ENCODE results near the gene CRMP1.

Gene CRMP1

DNA sequence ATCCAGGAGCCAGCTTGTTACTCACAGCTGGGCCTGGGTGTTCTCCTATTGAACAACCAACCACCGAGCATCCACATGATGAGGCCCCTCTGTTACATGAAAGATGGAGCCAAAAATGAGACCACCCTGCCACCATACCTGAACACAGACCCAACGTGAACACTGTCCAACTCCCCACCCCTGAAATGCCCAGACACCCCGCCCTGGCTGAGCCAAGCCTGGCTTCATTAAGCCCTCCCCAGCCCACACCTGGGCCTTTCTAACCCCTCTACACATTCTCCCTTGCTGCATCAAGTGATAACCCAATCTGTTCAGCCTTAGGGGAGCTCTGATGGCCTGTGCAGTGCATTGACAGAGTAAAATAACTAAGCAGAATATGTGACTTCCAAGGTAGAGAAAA lies 101.2 kb downstream of the CRMP1 start:
- TF ChIP-seq, protein P1, sequence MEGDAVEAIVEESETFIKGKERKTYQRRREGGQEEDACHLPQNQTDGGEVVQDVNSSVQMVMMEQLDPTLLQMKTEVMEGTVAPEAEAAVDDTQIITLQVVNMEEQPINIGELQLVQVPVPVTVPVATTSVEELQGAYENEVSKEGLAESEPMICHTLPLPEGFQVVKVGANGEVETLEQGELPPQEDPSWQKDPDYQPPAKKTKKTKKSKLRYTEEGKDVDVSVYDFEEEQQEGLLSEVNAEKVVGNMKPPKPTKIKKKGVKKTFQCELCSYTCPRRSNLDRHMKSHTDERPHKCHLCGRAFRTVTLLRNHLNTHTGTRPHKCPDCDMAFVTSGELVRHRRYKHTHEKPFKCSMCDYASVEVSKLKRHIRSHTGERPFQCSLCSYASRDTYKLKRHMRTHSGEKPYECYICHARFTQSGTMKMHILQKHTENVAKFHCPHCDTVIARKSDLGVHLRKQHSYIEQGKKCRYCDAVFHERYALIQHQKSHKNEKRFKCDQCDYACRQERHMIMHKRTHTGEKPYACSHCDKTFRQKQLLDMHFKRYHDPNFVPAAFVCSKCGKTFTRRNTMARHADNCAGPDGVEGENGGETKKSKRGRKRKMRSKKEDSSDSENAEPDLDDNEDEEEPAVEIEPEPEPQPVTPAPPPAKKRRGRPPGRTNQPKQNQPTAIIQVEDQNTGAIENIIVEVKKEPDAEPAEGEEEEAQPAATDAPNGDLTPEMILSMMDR (IDR thresholded peaks at IDR 0.05; ENCODE audit: low read length, missing control alignments), result no peak
- H3K4me3 ChIP-seq (replicated peaks; ENCODE audit: low read depth, low read length), result no peak overlapping the region
- no peak for DNase-seq (ENCODE audit: low read depth)

DNA sequence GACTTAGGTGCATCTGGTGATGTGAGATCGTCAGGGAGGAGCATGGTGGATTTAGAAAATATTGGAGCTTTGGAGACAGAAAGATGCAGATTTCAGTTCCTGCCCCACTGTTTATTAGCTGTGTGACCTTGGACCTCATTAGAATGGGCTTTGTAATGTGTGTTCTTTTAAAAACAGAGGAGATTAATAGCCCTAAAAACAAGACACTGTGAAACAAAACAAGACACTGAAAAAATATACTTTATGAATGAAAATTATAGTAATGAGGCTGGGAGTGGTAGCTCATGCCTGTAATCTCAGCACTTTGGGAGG lies 102.4 kb downstream of the CRMP1 start:
- DNase-seq (ENCODE audit: low read depth), result no peak
- no peak overlapping the region for H3K4me3 ChIP-seq (replicated peaks; ENCODE audit: low read depth, low read length)
- TF ChIP-seq, protein P1 (IDR thresholded peaks at IDR 0.05; ENCODE audit: low read length, missing control alignments), result no peak

DNA sequence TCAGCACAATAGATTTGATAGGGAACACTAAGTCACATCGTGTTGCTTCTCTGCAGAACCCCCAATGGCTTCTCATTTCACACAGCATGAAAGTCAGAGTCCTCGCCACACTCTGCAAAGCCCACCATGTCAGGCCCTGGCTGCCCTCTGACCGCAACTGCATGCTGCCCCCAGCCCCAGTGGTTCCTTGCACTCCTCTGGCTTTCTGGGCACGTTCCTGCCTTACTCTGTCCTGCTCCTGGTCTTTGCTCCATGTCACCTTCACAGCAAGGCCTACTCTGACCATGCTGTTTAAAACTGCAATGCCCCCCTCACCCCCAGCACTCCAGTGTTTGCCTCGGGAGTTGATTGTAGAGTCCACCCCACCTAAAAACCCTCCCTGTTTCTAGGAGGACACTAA lies 103.7 kb downstream of the CRMP1 start:
- H3K4me3 ChIP-seq (replicated peaks; ENCODE audit: low read depth, low read length), result no peak overlapping the region
- DNase-seq (ENCODE audit: low read depth), result no peak
- TF ChIP-seq, protein P1 (IDR thresholded peaks at IDR 0.05; ENCODE audit: low read length, missing control alignments), result no peak

DNA sequence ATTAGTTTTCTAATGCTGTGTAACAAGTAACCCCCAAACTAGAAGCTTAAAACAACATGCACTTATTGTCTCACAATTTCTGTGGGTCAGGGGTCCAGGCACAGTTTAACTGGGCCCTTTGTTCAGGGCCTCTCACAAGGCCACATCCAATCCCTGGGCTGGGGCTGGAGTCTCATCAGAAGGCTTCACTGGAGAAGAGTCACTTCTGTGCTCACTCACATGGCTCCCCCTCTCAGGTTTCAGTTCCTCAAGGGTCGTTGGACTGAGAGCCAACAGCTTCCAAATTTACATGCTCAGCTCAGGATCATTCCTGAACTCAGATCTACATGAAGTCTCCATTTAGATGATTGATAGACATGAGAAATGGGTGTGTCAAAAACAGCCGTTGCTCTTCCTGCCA lies 104.7 kb downstream of the CRMP1 start:
- DNase-seq (ENCODE audit: low read depth), result no peak
- H3K4me3 ChIP-seq (replicated peaks; ENCODE audit: low read depth, low read length), result no peak overlapping the region
- TF ChIP-seq, protein P1 (IDR thresholded peaks at IDR 0.05; ENCODE audit: low read length, missing control alignments), result no peak

DNA sequence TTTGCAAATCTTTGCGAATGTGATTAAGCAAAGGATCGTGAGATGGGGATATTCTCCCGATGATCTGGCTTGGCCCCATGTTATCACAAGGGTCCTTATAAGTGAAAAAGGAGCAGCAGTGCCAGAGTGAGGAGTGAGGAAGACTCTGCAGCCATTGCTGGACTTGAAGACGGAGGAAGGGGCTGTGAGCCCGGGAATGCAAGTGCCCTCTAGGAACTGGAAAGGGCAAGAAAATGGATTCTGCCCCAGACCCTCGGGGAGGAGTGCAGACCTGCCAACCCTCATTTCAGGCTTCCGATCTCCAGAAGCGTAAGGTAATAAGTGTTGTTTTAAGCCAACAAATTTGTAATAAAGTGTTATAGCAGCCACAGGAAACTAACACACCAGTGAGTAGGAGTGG lies 105.6 kb downstream of the CRMP1 start:
- H3K4me3 ChIP-seq (replicated peaks; ENCODE audit: low read depth, low read length), result no peak overlapping the region
- no peak for DNase-seq (ENCODE audit: low read depth)
- TF ChIP-seq, protein P1 (IDR thresholded peaks at IDR 0.05; ENCODE audit: low read length, missing control alignments), result no peak

DNA sequence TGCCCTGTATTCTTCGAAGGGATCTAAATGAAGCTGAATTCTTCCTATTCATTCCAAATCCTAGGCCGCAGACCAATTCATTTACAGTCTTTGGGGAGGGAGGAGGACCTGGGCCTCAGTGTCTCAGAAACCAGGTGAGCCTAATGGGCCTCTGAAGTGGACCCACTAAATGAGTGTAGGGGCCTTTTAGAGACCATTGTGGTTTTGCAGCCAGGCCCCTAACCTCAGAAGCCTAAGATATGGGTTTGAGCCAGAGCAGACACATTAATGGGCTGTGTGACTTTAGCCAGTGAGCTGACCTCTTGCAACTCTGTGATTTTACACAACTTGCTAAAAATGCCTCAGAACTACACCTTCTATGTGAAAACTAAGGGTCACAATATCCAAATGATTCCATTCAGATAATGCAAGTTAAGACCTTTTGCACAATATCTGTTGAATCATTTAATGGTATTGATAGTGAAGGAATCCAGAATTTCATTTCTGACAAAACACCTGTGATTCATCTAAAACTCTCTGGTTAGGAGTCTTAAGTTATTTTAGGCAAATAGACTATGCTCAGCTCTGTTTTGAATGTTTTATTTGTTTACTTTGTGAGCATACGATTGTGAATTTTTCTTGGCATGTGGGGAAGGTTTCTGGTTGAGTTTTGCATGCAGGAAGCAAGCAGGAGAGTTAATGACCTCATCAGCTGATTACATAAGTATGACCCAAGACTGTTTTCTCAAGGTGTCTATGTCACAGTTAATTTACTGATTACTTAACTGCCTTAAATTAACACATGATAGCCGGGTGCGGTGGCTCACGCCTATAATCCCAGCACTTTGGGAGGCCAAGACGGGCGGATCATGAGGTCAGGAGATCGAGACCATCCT lies 106.8 kb downstream of the CRMP1 start:
- H3K4me3 ChIP-seq (replicated peaks; ENCODE audit: low read depth, low read length), result no peak overlapping the region
- TF ChIP-seq, protein P1 (IDR thresholded peaks at IDR 0.05; ENCODE audit: low read length, missing control alignments), result no peak
- peak; percentile 79 for DNase-seq (ENCODE audit: low read depth)

Data from fibroblast of pulmonary artery (primary cell).